Trophoblast cell (in vitro differentiated cells and primary cell): ENCODE results near the gene FRMD4A.

Experiments used
- DNase-seq, 2 donors: peaks; one replicate each; pipeline ENCODE4 v3.0.0-alpha.2; 2016
- H2AFZ ChIP-seq: 2 replicates; pipeline ENCODE4 v1.6.1; 2013; ENCODE audit warnings: low read length, moderate library complexity, mild to moderate bottlenecking; ENCODE audit not compliant: insufficient read depth, poor library complexity
- H2AK5ac ChIP-seq: 2 replicates; pipeline ENCODE4 v1.6.1; 2013; ENCODE audit warnings: mild to moderate bottlenecking, low read length
- H2BK120ac ChIP-seq: 2 replicates; pipeline ENCODE4 v1.6.1; 2013; ENCODE audit warnings: low read length, mild to moderate bottlenecking, moderate library complexity; ENCODE audit not compliant: insufficient read depth, poor library complexity
- H2BK12ac ChIP-seq: 2 replicates; pipeline ENCODE4 v1.6.1; 2013; ENCODE audit warnings: mild to moderate bottlenecking, low read length, moderate library complexity
- H2BK5ac ChIP-seq: 2 replicates; pipeline ENCODE4 v1.6.1; 2013; ENCODE audit warnings: low read length, low read depth, moderate library complexity, mild to moderate bottlenecking; ENCODE audit not compliant: poor library complexity
- H3K14ac ChIP-seq: 2 replicates; pipeline ENCODE4 v1.6.1; 2013; ENCODE audit warnings: mild to moderate bottlenecking, low read length
- H3K18ac ChIP-seq: 2 replicates; pipeline ENCODE4 v1.6.1; 2013; ENCODE audit warnings: mild to moderate bottlenecking, low read length
- H3K23ac ChIP-seq: 2 replicates; pipeline ENCODE4 v1.6.1; 2013; ENCODE audit warnings: low read length
- H3K27ac ChIP-seq: 2 replicates; pipeline ENCODE4 v1.5.1; 2013; ENCODE audit warnings: low read depth, mild to moderate bottlenecking, inconsistent platforms, low read length, moderate library complexity
- H3K27me3 ChIP-seq: 2 replicates; pipeline ENCODE4 v1.6.1; 2013; ENCODE audit warnings: inconsistent platforms, mild to moderate bottlenecking, low read length, moderate library complexity; ENCODE audit not compliant: insufficient read depth
- H3K36me3 ChIP-seq, 2 experiments: 1 replicate in 1 of 2; 2 replicates in 1 of 2; pipeline ENCODE4 v1.6.1; 2013; ENCODE audit warnings: low read length in 2 of 2, mild to moderate bottlenecking in 2 of 2, moderate library complexity in 1 of 2; ENCODE audit not compliant: insufficient read depth in 2 of 2, control insufficient read depth in 1 of 2
- H3K4ac ChIP-seq: 2 replicates; pipeline ENCODE4 v1.6.1; 2013; ENCODE audit warnings: low read depth, mild to moderate bottlenecking, low read length, moderate library complexity
- H3K4me1 ChIP-seq, 2 experiments: 1 replicate in 1 of 2; 2 replicates in 1 of 2; pipeline ENCODE4 v1.6.1; 2013; ENCODE audit warnings: low read length in 2 of 2, mild to moderate bottlenecking in 2 of 2, moderate library complexity in 1 of 2; ENCODE audit not compliant: insufficient read depth in 2 of 2, control insufficient read depth in 1 of 2
- H3K4me2 ChIP-seq: 2 replicates; pipeline ENCODE4 v1.6.1; 2013; ENCODE audit warnings: inconsistent platforms, mild to moderate bottlenecking, low read length, moderate library complexity
- H3K4me3 ChIP-seq: 2 replicates; pipeline ENCODE4 v1.5.1; 2013; ENCODE audit warnings: mild to moderate bottlenecking, low read depth, low read length, inconsistent platforms
- H3K79me1 ChIP-seq: one replicate; pipeline ENCODE4 v1.6.1; 2013; ENCODE audit warnings: low read length
- H3K79me2 ChIP-seq: 2 replicates; pipeline ENCODE4 v1.6.1; 2013; ENCODE audit warnings: low read length, mild to moderate bottlenecking; ENCODE audit not compliant: control insufficient read depth, insufficient read depth, poor library complexity
- H3K9ac ChIP-seq: 2 replicates; pipeline ENCODE4 v1.6.1; 2013; ENCODE audit warnings: mild to moderate bottlenecking, low read length
- H3K9me3 ChIP-seq: 2 replicates; pipeline ENCODE4 v1.6.1; 2013; ENCODE audit warnings: low read depth, mild to moderate bottlenecking, control low read depth, inconsistent platforms, low read length; ENCODE audit not compliant: insufficient read depth
- H4K12ac ChIP-seq: 2 replicates; pipeline ENCODE4 v1.6.1; 2013; ENCODE audit warnings: low read depth, mild to moderate bottlenecking, low read length, moderate library complexity
- H4K8ac ChIP-seq: 2 replicates; pipeline ENCODE4 v1.6.1; 2013; ENCODE audit warnings: low read depth, mild to moderate bottlenecking, low read length, moderate library complexity
- H4K91ac ChIP-seq: one replicate; pipeline ENCODE4 v1.6.1; 2013; ENCODE audit warnings: low read depth, mild to moderate bottlenecking, low read length, moderate library complexity
- WGBS: extraction: QIAGEN DNeasy Blood & Tissue Kit; methylation state at CpG from one replicate; pipeline ENCODE4 v1.1.7; 2013; ENCODE audit warnings: missing lambda C conversion rate; ENCODE audit not compliant: insufficient read length, insufficient coverage; ENCODE audit errors: extremely low coverage; 5-methylcytosine and 5-hydroxymethylcytosine counted together

The FRMD4A gene

GRCh38 chr10:14052931-14053330 lies 277.8 kb downstream of the FRMD4A start:
- whole genome bisulfite sequencing: no CpG with 5 or more reads among the region's 5 CpGs
- H2BK120ac ChIP-seq: no peak overlapping the region

GRCh38 chr10:14050598-14050997 lies 280.1 kb downstream of the FRMD4A start:
- Histone ChIP-seq H3K4me3 (no peak overlapping the region), H3K4me1 (no peaks in the 10 kb centered on the region), H3K27ac (no peak overlapping the region), H3K23ac (no peak overlapping the region), H3K36me3 (no peaks in the 10 kb centered on the region), H2AK5ac (no peak overlapping the region), H3K4ac (no peak overlapping the region), H2BK5ac (no peak overlapping the region), H4K91ac (no peak overlapping the region), H3K9ac (no peak overlapping the region), H3K4me2 (no peak overlapping the region), H3K14ac (no peak overlapping the region), H3K18ac (no peak overlapping the region), H3K79me1 (no peaks in the 10 kb centered on the region), H4K12ac (no peak overlapping the region), H3K79me2 (no peaks in the 10 kb centered on the region), H3K9me3 (no peaks in the 10 kb centered on the region), H2BK120ac (no peak overlapping the region), H3K27me3 (no peaks in the 10 kb centered on the region), H2BK12ac (no peak overlapping the region), H4K8ac (no peak overlapping the region), H2AFZ (no peak overlapping the region)
- no CpG with 5 or more reads among the region's 4 CpGs for WGBS
- DNase-seq: no peak

More at GRCh38 chr10:14052931-14053330, 277.8 kb downstream of the FRMD4A start:
- Histone ChIP-seq H3K27ac (no peak overlapping the region), H3K9ac (no peak overlapping the region), H3K23ac (no peak overlapping the region), H2AFZ (no peak overlapping the region), H4K91ac (no peak overlapping the region), H3K4me1 (no peaks in the 10 kb centered on the region), H3K27me3 (no peaks in the 10 kb centered on the region), H3K4ac (no peak overlapping the region), H4K8ac (no peak overlapping the region), H2AK5ac (no peak overlapping the region), H3K9me3 (no peaks in the 10 kb centered on the region), H3K4me2 (no peak overlapping the region), H2BK5ac (no peak overlapping the region), H3K79me1 (no peaks in the 10 kb centered on the region), H3K14ac (no peak overlapping the region), H3K4me3 (no peak overlapping the region), H3K79me2 (no peaks in the 10 kb centered on the region), H4K12ac (no peak overlapping the region), H2BK12ac (no peak overlapping the region), H3K36me3 (no peaks in the 10 kb centered on the region), H3K18ac (no peak overlapping the region)
- no peak for DNase-seq

GRCh38 chr10:14048930-14049613 lies 281.7 kb downstream of the FRMD4A start:
- no peak overlapping the region for H4K8ac ChIP-seq
- H3K79me2 ChIP-seq: no peaks in the 10 kb centered on the region
- no peak overlapping the region for H2BK5ac ChIP-seq
- no peak overlapping the region for H3K4me2 ChIP-seq
- no peak overlapping the region for H3K18ac ChIP-seq
- no peak overlapping the region for H3K4ac ChIP-seq
- no peak overlapping the region for H3K4me3 ChIP-seq
- DNase-seq: no peak
- no peak overlapping the region for H2AK5ac ChIP-seq
- H3K9me3 ChIP-seq: no peaks in the 10 kb centered on the region
- no peaks in the 10 kb centered on the region for H3K27me3 ChIP-seq
- no peaks in the 10 kb centered on the region for H3K79me1 ChIP-seq
- H3K14ac ChIP-seq: no peak overlapping the region
- no peak overlapping the region for H3K23ac ChIP-seq
- H2AFZ ChIP-seq: no peak overlapping the region
- no peak overlapping the region for H3K9ac ChIP-seq
- H4K91ac ChIP-seq: no peak overlapping the region
- WGBS: no CpG with 5 or more reads among the region's 6 CpGs
- no peak overlapping the region for H2BK120ac ChIP-seq
- no peaks in the 10 kb centered on the region for H3K4me1 ChIP-seq
- H4K12ac ChIP-seq: no peak overlapping the region
- H2BK12ac ChIP-seq: no peak overlapping the region
- H3K36me3 ChIP-seq: no peaks in the 10 kb centered on the region
- no peak overlapping the region for H3K27ac ChIP-seq

- no peak overlapping the region for H2AK5ac ChIP-seq
- H3K4me1 ChIP-seq: no peaks in the 10 kb centered on the region
- H3K79me1 ChIP-seq: no peaks in the 10 kb centered on the region
- no peak overlapping the region for H3K4me2 ChIP-seq
- H3K9me3 ChIP-seq: no peaks in the 10 kb centered on the region
- WGBS: no CpG with 5 or more reads among the region's 2 CpGs
- H3K79me2 ChIP-seq: no peaks in the 10 kb centered on the region
- H3K27me3 ChIP-seq: no peaks in the 10 kb centered on the region
- H4K91ac ChIP-seq: no peak overlapping the region
- no peak overlapping the region for H2BK5ac ChIP-seq
- H3K9ac ChIP-seq: no peak overlapping the region
- no peak overlapping the region for H4K12ac ChIP-seq
- DNase-seq: peak in 1 of 2 donors; percentile 75
- H2AFZ ChIP-seq: no peak overlapping the region
- no peak overlapping the region for H4K8ac ChIP-seq
- no peak overlapping the region for H3K4ac ChIP-seq
- no peak overlapping the region for H2BK120ac ChIP-seq
- no peak overlapping the region for H3K18ac ChIP-seq
- H2BK12ac ChIP-seq: no peak overlapping the region
- no peak overlapping the region for H3K23ac ChIP-seq
- no peak overlapping the region for H3K27ac ChIP-seq
- no peak overlapping the region for H3K14ac ChIP-seq
- H3K4me3 ChIP-seq: no peak overlapping the region
- H3K36me3 ChIP-seq: no peaks in the 10 kb centered on the region
These were observed 283.3 kb downstream of the FRMD4A start for GRCh38 chr10:14047431-14047830.
